HG02840 (cell line): Measurements from ENCODE around the gene MYO5B.
"Not testable (repeated sequence)": the region's sequence is repeated elsewhere in the genome, so short reads cannot be mapped to it uniquely, and the experiment has no call there.

ENCODE experiments used
- ATAC-seq: cut with Tn5 transposase; IDR thresholded peaks from one replicate; pipeline ENCODE4 v1.9.1; 2021; ENCODE audit warnings: mild to moderate bottlenecking, moderate library complexity, moderate number of reproducible peaks; ENCODE audit not compliant: unreplicated experiment, low FRiP score

The MYO5B gene

DNA sequence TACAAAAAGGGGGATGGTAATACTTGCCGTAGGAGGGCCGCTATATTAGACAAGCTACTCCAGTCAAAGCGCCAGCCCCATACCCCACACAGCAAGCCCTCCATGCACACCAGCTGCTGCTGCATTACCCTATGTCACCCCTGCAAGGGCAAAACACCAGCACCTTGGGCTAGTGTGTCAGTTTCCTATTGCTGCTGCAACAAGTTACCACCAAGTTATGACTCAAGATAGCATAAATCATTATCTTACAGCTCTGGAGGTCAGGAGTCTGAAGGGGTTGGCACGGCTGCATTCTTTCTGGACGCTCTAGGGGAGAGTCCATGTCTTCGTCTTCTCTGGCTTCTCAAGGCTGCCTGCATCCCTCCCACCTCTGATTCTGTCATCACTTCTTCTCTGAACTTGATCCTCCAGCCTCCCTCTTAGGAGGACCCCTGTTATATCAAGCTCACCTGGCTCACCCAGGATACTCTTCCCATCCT is 293.0 kb downstream of the MYO5B start:
- ATAC-seq, result no peak

GRCh38 chr18:49899657-49900330 is 295.2 kb downstream of the MYO5B start:
- ATAC-seq, result no peak

DNA sequence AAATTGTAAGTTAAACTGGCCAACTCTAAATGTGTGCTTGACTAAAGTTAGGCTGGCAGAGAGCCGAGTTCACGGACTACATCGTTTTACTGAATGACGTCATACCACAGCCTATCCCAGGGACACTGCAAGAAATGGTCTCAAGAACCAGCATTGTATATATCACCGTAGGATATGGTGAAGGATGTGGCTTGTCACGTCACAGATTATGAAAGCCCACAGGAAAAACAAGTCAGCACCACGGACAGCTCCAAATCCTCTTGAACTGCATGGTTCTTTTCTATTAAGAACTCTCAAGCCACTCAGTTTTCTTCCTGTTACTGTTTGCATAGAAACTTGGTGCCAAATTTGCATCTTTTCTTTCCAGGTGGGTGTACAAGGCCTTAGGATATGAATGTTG is 296.5 kb downstream of the MYO5B start:
- ATAC-seq, result no peak

- no peak for ATAC-seq
Measured at GRCh38 chr18:49894517-49895226, 300.3 kb downstream of the MYO5B start.

DNA sequence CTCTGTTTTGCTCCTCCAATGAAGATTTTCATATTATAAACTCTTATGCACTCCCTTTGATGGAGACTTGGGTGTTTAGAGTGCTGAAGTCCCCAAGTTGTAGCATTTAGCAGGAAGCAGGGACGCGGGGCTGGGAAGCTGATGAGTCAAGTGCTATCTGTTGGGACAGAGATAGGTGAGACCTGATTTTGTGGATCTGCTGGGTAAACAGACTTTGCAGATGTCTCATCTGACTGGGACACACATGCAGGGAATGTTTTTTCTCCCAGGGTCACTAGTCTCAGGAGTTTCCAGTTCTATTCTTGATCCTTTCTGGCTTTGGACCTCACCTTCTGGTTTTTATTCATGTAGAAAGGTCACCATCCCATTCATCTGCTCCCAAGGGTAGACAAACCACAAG is 301.9 kb downstream of the MYO5B start:
- no peak for ATAC-seq

- ATAC-seq, result no peak
Measured at GRCh38 chr18:49892148-49892924, 302.6 kb downstream of the MYO5B start.

- ATAC-seq, result no peak
Measured at GRCh38 chr18:49890041-49890440, 304.9 kb downstream of the MYO5B start.

GRCh38 chr18:49889552-49889951 is 305.4 kb downstream of the MYO5B start:
- ATAC-seq, result not testable (repeated sequence)

- ATAC-seq, result no peak
Measured at GRCh38 chr18:49886891-49887764, 307.8 kb downstream of the MYO5B start.

DNA sequence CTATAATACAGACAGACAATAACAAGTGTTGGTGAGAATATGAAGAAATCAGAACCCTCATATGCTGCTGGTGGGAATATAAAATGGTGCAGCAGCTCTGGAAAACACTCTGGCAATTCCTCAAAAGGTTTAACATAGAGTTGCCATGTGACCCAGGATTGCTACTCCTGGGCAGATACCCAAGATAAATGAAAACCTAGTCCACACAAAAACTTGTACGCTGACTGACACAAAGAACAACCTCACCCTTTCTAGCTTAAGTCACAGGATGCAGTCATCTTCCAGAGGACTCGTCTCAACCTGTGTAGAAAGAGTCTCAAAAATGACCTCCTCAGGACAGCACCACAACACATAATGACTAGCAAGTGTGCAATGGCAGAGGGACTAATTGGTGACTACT is 310.0 kb downstream of the MYO5B start:
- ATAC-seq, result no peak

GRCh38 chr18:49884465-49884864 is 310.5 kb downstream of the MYO5B start:
- no peak for ATAC-seq

DNA sequence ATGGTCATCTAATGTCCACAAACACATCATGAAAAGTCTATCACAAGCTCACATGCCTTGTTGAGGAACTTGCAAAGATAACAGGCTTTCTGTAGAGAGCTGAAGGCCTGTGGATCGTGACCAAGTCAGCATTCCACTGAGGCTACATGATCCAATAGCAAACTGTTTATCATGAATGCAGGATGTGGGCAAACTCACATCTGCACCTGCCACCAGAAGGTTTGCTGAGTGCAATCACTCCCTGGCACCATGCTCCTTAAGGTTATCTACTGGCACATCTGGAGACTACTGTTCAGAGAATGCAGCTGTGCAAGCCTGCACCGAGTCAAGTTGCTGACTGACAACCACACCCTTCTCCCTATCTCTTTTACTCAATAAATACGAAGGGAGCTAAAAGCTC is 314.3 kb downstream of the MYO5B start:
- no peak for ATAC-seq

DNA sequence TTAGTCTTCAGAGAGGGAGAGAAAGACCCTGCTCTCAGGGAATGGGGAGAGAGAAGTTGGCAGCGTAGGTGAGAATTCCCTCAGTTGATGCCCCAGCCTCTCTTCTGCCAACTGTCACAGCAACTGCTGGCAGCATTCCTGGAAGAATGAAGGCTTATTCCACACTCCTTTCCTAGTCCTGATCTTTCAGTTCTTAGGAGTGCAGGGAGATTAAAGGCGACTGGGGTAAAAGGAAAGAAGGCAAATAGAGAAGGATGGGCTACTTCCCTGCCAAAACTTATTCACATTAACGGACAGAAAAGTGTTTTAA is 315.7 kb downstream of the MYO5B start:
- ATAC-seq, result no peak

- no peak for ATAC-seq
Measured at GRCh38 chr18:49878567-49879270, 316.2 kb downstream of the MYO5B start.

GRCh38 chr18:49878015-49878414 is 316.9 kb downstream of the MYO5B start:
- no peak for ATAC-seq

DNA sequence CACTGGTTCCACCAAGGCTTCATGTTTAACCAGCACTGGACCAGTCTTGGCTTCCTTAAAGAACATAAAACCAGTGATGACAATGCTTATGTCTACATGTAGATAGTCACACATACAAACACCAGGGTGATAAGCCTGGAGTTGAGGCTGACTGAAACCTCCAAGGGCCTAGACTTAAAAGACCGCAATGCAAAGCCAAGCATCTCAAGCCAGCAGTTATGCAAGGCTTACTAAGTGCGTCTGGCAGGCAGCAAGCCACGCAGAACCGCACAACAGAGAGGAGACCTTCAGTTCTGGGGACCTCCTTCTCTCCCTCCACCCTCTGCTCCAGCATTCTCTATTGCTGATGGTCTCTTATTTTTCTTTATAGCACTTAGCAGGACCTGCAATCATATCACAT is 318.4 kb downstream of the MYO5B start:
- no peak for ATAC-seq

GRCh38 chr18:49875783-49876182 is 319.2 kb downstream of the MYO5B start:
- no peak for ATAC-seq

- ATAC-seq, result no peak
Measured at GRCh38 chr18:49875155-49875554, 319.8 kb downstream of the MYO5B start.

- ATAC-seq, result no peak
Measured at GRCh38 chr18:49874238-49874637, 320.7 kb downstream of the MYO5B start.

DNA sequence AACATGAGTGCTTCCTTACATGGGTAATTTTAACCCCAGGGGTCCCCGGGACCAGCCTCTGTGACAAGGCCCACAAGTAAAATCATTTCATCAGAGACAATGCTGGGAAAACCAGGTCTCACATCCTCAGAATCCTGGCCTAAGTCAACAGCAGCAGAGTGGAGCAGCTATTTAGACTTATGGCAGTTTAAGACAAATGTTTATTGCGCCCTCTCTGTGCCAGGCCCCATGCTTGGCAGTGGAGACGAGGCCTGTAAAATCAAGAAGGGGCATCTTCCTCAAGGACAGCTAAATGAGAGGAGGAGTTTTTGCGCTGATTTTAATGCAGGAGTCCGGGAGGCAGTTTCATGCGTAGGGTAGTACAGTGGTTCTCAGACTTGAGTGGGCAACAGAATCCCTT is 325.6 kb downstream of the MYO5B start:
- ATAC-seq, result no peak
